Nasal cavity respiratory epithelium epithelial cell of viscerocranial mucosa (primary cell): ENCODE results near the gene OTUB2. TPM values are rescaled to one million over a fixed set of nuclear protein-coding genes. Genes with fewer than 3 reads are reported as not detected.

Source experiments
- total RNA-seq: library from RNA; depleted of rRNA; stranded (reverse); fragments of >200 nt; gene quantifications from 2 replicates; pipeline ENCODE4 v1.2.3, GENCODE V29; 2014

Gene OTUB2
- total RNA-seq: 2.7 and 4.2 TPM in 2 replicates

GRCh38 chr14:94026173-94026888 lies at the start of gene OTUB2:
Gene OTUB2, plus strand, starts transcription at chr14:94026340. Its CDS starts 198 bp downstream, at chr14:94026538.

GRCh38 chr14:93976477-93977057 lies 49.6 kb upstream of the OTUB2 start, which contains the start of gene ASB2:
Gene ASB2, minus strand, starts transcription at chr14:93976570. Its CDS starts 12,031 bp downstream, at chr14:93964539.

GRCh38 chr14:93997082-93997481 lies 29.1 kb upstream of the OTUB2 start, which contains the start of gene CCDC197:
Gene CCDC197, plus strand, starts transcription at chr14:93997301. Its CDS starts 831 bp downstream, at chr14:93998132.

GRCh38 chr14:94080621-94081385 lies 54.7 kb downstream of the OTUB2 start, which contains the start of the genes DDX24 and IFI27L1:
Gene DDX24, minus strand, starts transcription at chr14:94081202. Its CDS starts 1,460 bp downstream, at chr14:94079742.
Gene IFI27L1, plus strand, starts transcription at chr14:94081310. Its CDS starts 15,628 bp downstream, at chr14:94096938.

Other genes with a start within 250 kb of the OTUB2 start
- under 0.01 TPM in 1 of 2 replicates, not detected in the other for gene PRIMA1, start 237.9 kb upstream of the OTUB2 start, total RNA-seq
- gene FAM181A, start 99.0 kb upstream of the OTUB2 start, total RNA-seq: not detected in 2 replicates
- gene ASB2, start 49.8 kb upstream of the OTUB2 start, total RNA-seq: under 0.01 and 0.43 TPM in 2 replicates
- gene CCDC197, start 29.0 kb upstream of the OTUB2 start, total RNA-seq: not detected in 2 replicates
- gene DDX24, start 54.9 kb downstream of the OTUB2 start, total RNA-seq: 83.7 and 160 TPM in 2 replicates
- 5.0 and 9.2 TPM in 2 replicates for gene IFI27L1, start 55.0 kb downstream of the OTUB2 start, total RNA-seq
- gene IFI27, start 84.4 kb downstream of the OTUB2 start, total RNA-seq: 41.1 and 53.0 TPM in 2 replicates
- gene IFI27L2, start 103.3 kb downstream of the OTUB2 start, total RNA-seq: 39.5 and 43.1 TPM in 2 replicates
- 15.9 and 17.4 TPM in 2 replicates for gene PPP4R4, start 148.0 kb downstream of the OTUB2 start, total RNA-seq